GM12872 (cell line): ENCODE data around the gene LRRC14B.

Experiments used
- CTCF ChIP-seq: IDR thresholded peaks from 3 replicates; pipeline ENCODE4 v1.5.1; 2011; ENCODE audit warnings: low read depth, mild to moderate bottlenecking, low read length, moderate library complexity; ENCODE audit not compliant: insufficient read depth

LRRC14B gene

GRCh38 chr5:172841-173251 lies 18.4 kb upstream of the LRRC14B start:
- no peak for TF ChIP-seq CTCF

- TF ChIP-seq CTCF: no peak
Measured at GRCh38 chr5:173392-174290, 17.7 kb upstream of the LRRC14B start.

- TF ChIP-seq CTCF: no peak
Measured at GRCh38 chr5:174291-174600, 17.0 kb upstream of the LRRC14B start.

GRCh38 chr5:174876-175465 lies 16.3 kb upstream of the LRRC14B start:
- TF ChIP-seq CTCF: no peak

GRCh38 chr5:176296-176823 lies 14.9 kb upstream of the LRRC14B start:
- no peak for TF ChIP-seq CTCF

- TF ChIP-seq CTCF: no peak
Measured at GRCh38 chr5:178110-178509, 13.2 kb upstream of the LRRC14B start.

GRCh38 chr5:179401-179800 lies 11.9 kb upstream of the LRRC14B start:
- TF ChIP-seq CTCF: no peak
